Measurements from ENCODE around the gene IL17RC.

DNA sequence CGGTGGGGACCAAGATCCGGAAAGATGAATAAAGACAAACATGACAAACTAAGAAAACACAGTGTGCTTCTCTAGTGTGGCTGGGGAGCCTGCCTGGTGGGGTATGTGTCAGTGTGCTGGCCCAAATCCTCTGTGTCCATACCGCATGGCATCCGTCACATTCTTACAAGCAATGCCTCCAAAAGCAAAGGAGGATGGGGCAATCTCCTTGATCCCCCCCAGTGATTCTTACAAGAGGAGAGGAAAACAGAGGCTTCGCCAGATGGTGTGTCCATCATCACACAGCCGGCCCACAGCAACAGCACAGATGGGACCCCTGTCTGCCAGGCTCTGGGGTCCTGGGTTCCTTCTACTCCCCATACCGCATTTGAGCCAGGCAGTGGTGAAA is 558 bp upstream of the IL17RC start:
- TF ChIP-seq, protein P1, sequence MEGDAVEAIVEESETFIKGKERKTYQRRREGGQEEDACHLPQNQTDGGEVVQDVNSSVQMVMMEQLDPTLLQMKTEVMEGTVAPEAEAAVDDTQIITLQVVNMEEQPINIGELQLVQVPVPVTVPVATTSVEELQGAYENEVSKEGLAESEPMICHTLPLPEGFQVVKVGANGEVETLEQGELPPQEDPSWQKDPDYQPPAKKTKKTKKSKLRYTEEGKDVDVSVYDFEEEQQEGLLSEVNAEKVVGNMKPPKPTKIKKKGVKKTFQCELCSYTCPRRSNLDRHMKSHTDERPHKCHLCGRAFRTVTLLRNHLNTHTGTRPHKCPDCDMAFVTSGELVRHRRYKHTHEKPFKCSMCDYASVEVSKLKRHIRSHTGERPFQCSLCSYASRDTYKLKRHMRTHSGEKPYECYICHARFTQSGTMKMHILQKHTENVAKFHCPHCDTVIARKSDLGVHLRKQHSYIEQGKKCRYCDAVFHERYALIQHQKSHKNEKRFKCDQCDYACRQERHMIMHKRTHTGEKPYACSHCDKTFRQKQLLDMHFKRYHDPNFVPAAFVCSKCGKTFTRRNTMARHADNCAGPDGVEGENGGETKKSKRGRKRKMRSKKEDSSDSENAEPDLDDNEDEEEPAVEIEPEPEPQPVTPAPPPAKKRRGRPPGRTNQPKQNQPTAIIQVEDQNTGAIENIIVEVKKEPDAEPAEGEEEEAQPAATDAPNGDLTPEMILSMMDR (IDR thresholded peaks at IDR 0.05; ENCODE audit: low read depth, low read length) = no peak
- TF ChIP-seq EZH2phosphoT487 (IDR thresholded peaks at IDR 0.05; ENCODE audit: low read depth) = no peak
